ENCODE results near the gene GAB1.
A peak's percentile ranks its signal among the peaks of the same experiment; 100 is the strongest.
"Not testable (repeated sequence)": the region's sequence is repeated elsewhere in the genome, so short reads cannot be mapped to it uniquely, and the experiment has no call there.

Gene GAB1

GRCh38 chr4:143346206-143346605 lies 9.5 kb downstream of the GAB1 start:
- Histone ChIP-seq H2BK120ac (ENCODE audit: low read depth, low read length) (no peak overlapping the region), H3K79me2 (ENCODE audit: control insufficient read depth, insufficient read depth, low read length) (no peaks in the 10 kb centered on the region), H3K56ac (ENCODE audit: low read length) (no peak overlapping the region), H2AK5ac (ENCODE audit: low read length) (no peak overlapping the region), H4K5ac (ENCODE audit: low read length) (no peak overlapping the region), H3K27me3 (ENCODE audit: insufficient read depth, low read length, poor library complexity) (no peaks in the 10 kb centered on the region), H3K79me1 (ENCODE audit: low read length) (peaks cover 5% of the 10 kb centered on the region), H3K18ac (ENCODE audit: low read length) (no peak overlapping the region), H3K4me3 (ENCODE audit: low read length) (no peak overlapping the region), H4K8ac (ENCODE audit: low read depth, low read length) (no peak overlapping the region), H3K4ac (ENCODE audit: low read depth, low read length) (no peak overlapping the region), H3K23ac (ENCODE audit: low read length) (no peak overlapping the region), H3K9ac (ENCODE audit: low read length) (no peak overlapping the region), H3K4me2 (ENCODE audit: low read length) (no peak overlapping the region), H3K36me3 (ENCODE audit: control insufficient read depth, insufficient read depth, low read length) (no peaks in the 10 kb centered on the region), H3K4me1 (ENCODE audit: control insufficient read depth, low read depth, low read length) (peaks cover 2% of the 10 kb centered on the region), H2BK5ac (ENCODE audit: low read length) (no peak overlapping the region), H3K27ac (ENCODE audit: low read depth, low read length) (no peak overlapping the region), H2BK15ac (replicated peaks; ENCODE audit: low read depth) (no peak overlapping the region)
- DNase-seq: peak; percentile 91
- WGBS (ENCODE audit: extremely low coverage, insufficient coverage, low lambda C conversion rate): no CpG with 5 or more reads among the region's 2 CpGs

GRCh38 chr4:143347484-143348111 lies 10.9 kb downstream of the GAB1 start:
- no peak overlapping the region for H2BK120ac ChIP-seq (ENCODE audit: low read depth, low read length)
- no peak overlapping the region for H3K4me2 ChIP-seq (ENCODE audit: low read length)
- no peak overlapping the region for H2BK15ac ChIP-seq (replicated peaks; ENCODE audit: low read depth)
- H3K4me3 ChIP-seq (ENCODE audit: low read length): no peak overlapping the region
- H3K27ac ChIP-seq (ENCODE audit: low read depth, low read length): no peak overlapping the region
- H3K56ac ChIP-seq (ENCODE audit: low read length): no peak overlapping the region
- H3K79me2 ChIP-seq (ENCODE audit: control insufficient read depth, insufficient read depth, low read length): no peaks in the 10 kb centered on the region
- H2AK5ac ChIP-seq (ENCODE audit: low read length): no peak overlapping the region
- no peak overlapping the region for H3K4ac ChIP-seq (ENCODE audit: low read depth, low read length)
- no peak overlapping the region for H4K5ac ChIP-seq (ENCODE audit: low read length)
- WGBS (ENCODE audit: extremely low coverage, insufficient coverage, low lambda C conversion rate): no CpG with 5 or more reads among the region's 2 CpGs
- peaks cover 3% of the 10 kb centered on the region for H3K4me1 ChIP-seq (ENCODE audit: control insufficient read depth, low read depth, low read length)
- no peaks in the 10 kb centered on the region for H3K27me3 ChIP-seq (ENCODE audit: insufficient read depth, low read length, poor library complexity)
- no peak overlapping the region for H3K23ac ChIP-seq (ENCODE audit: low read length)
- no peak overlapping the region for H4K8ac ChIP-seq (ENCODE audit: low read depth, low read length)
- no peak overlapping the region for H3K9ac ChIP-seq (ENCODE audit: low read length)
- no peak overlapping the region for H3K18ac ChIP-seq (ENCODE audit: low read length)
- H3K36me3 ChIP-seq (ENCODE audit: control insufficient read depth, insufficient read depth, low read length): no peaks in the 10 kb centered on the region
- H2BK5ac ChIP-seq (ENCODE audit: low read length): no peak overlapping the region
- H3K79me1 ChIP-seq (ENCODE audit: low read length): peaks cover 5% of the 10 kb centered on the region
- no peak for DNase-seq

GRCh38 chr4:143348233-143349077 lies 11.8 kb downstream of the GAB1 start:
- no peaks in the 10 kb centered on the region for H3K36me3 ChIP-seq (ENCODE audit: control insufficient read depth, insufficient read depth, low read length)
- peaks cover 3% of the 10 kb centered on the region for H3K4me1 ChIP-seq (ENCODE audit: control insufficient read depth, low read depth, low read length)
- H3K79me1 ChIP-seq (ENCODE audit: low read length): peaks cover 5% of the 10 kb centered on the region
- H2AK5ac ChIP-seq (ENCODE audit: low read length): no peak overlapping the region
- no peaks in the 10 kb centered on the region for H3K79me2 ChIP-seq (ENCODE audit: control insufficient read depth, insufficient read depth, low read length)
- H3K4me3 ChIP-seq (ENCODE audit: low read length): no peak overlapping the region
- H2BK5ac ChIP-seq (ENCODE audit: low read length): no peak overlapping the region
- no peak overlapping the region for H3K56ac ChIP-seq (ENCODE audit: low read length)
- no peak overlapping the region for H4K8ac ChIP-seq (ENCODE audit: low read depth, low read length)
- no peak overlapping the region for H2BK15ac ChIP-seq (replicated peaks; ENCODE audit: low read depth)
- no peak overlapping the region for H3K27ac ChIP-seq (ENCODE audit: low read depth, low read length)
- peak overlapping the region; percentile 1 for H3K23ac ChIP-seq (ENCODE audit: low read length)
- no peak overlapping the region for H3K9ac ChIP-seq (ENCODE audit: low read length)
- H2BK120ac ChIP-seq (ENCODE audit: low read depth, low read length): no peak overlapping the region
- H3K27me3 ChIP-seq (ENCODE audit: insufficient read depth, low read length, poor library complexity): no peaks in the 10 kb centered on the region
- no peak for DNase-seq
- H4K5ac ChIP-seq (ENCODE audit: low read length): no peak overlapping the region
- no peak overlapping the region for H3K4ac ChIP-seq (ENCODE audit: low read depth, low read length)
- no CpG with 5 or more reads among the region's 7 CpGs for WGBS (ENCODE audit: extremely low coverage, insufficient coverage, low lambda C conversion rate)
- no peak overlapping the region for H3K4me2 ChIP-seq (ENCODE audit: low read length)
- H3K18ac ChIP-seq (ENCODE audit: low read length): no peak overlapping the region

- not testable (repeated sequence) for H4K5ac ChIP-seq (ENCODE audit: low read length); H3K79me1 ChIP-seq (ENCODE audit: low read length); H2BK15ac ChIP-seq (replicated peaks; ENCODE audit: low read depth); H3K36me3 ChIP-seq (ENCODE audit: control insufficient read depth, insufficient read depth, low read length); H3K79me2 ChIP-seq (ENCODE audit: control insufficient read depth, insufficient read depth, low read length); H3K4me3 ChIP-seq (ENCODE audit: low read length); H3K9ac ChIP-seq (ENCODE audit: low read length); H2BK5ac ChIP-seq (ENCODE audit: low read length); H3K4ac ChIP-seq (ENCODE audit: low read depth, low read length); H3K27me3 ChIP-seq (ENCODE audit: insufficient read depth, low read length, poor library complexity); H3K4me2 ChIP-seq (ENCODE audit: low read length); H4K8ac ChIP-seq (ENCODE audit: low read depth, low read length); H3K18ac ChIP-seq (ENCODE audit: low read length); H3K4me1 ChIP-seq (ENCODE audit: control insufficient read depth, low read depth, low read length); H3K27ac ChIP-seq (ENCODE audit: low read depth, low read length); H2BK120ac ChIP-seq (ENCODE audit: low read depth, low read length); H3K56ac ChIP-seq (ENCODE audit: low read length); DNase-seq; H3K23ac ChIP-seq (ENCODE audit: low read length); H2AK5ac ChIP-seq (ENCODE audit: low read length)
- WGBS (ENCODE audit: extremely low coverage, insufficient coverage, low lambda C conversion rate): no CpG with 5 or more reads among the region's 25 CpGs
Measured at GRCh38 chr4:143349858-143350527, 13.3 kb downstream of the GAB1 start.

- no peak overlapping the region for H3K27ac ChIP-seq (ENCODE audit: low read depth, low read length)
- H4K8ac ChIP-seq (ENCODE audit: low read depth, low read length): no peak overlapping the region
- H3K18ac ChIP-seq (ENCODE audit: low read length): no peak overlapping the region
- H3K4me3 ChIP-seq (ENCODE audit: low read length): no peak overlapping the region
- no peak overlapping the region for H2BK120ac ChIP-seq (ENCODE audit: low read depth, low read length)
- DNase-seq: no peak
- no peak overlapping the region for H2BK5ac ChIP-seq (ENCODE audit: low read length)
- H3K4me1 ChIP-seq (ENCODE audit: control insufficient read depth, low read depth, low read length): peaks cover 6% of the 10 kb centered on the region
- H3K9ac ChIP-seq (ENCODE audit: low read length): no peak overlapping the region
- no peak overlapping the region for H3K4me2 ChIP-seq (ENCODE audit: low read length)
- no CpG with 5 or more reads among the region's 20 CpGs for WGBS (ENCODE audit: extremely low coverage, insufficient coverage, low lambda C conversion rate)
- H2BK15ac ChIP-seq (replicated peaks; ENCODE audit: low read depth): no peak overlapping the region
- H3K27me3 ChIP-seq (ENCODE audit: insufficient read depth, low read length, poor library complexity): no peaks in the 10 kb centered on the region
- peaks cover 5% of the 10 kb centered on the region for H3K79me1 ChIP-seq (ENCODE audit: low read length)
- H3K56ac ChIP-seq (ENCODE audit: low read length): no peak overlapping the region
- no peak overlapping the region for H4K5ac ChIP-seq (ENCODE audit: low read length)
- H2AK5ac ChIP-seq (ENCODE audit: low read length): no peak overlapping the region
- H3K79me2 ChIP-seq (ENCODE audit: control insufficient read depth, insufficient read depth, low read length): no peaks in the 10 kb centered on the region
- H3K23ac ChIP-seq (ENCODE audit: low read length): peak overlapping the region; percentile 20
- no peaks in the 10 kb centered on the region for H3K36me3 ChIP-seq (ENCODE audit: control insufficient read depth, insufficient read depth, low read length)
- H3K4ac ChIP-seq (ENCODE audit: low read depth, low read length): no peak overlapping the region
Measured at GRCh38 chr4:143351149-143351691, 14.5 kb downstream of the GAB1 start.

All from mesendoderm (in vitro differentiated cells).